ENCODE data around the gene HCN2. TPM values are rescaled to one million over a fixed set of nuclear protein-coding genes. Genes with fewer than 3 reads are reported as not detected.
A peak's percentile ranks its signal among the peaks of the same experiment; 100 is the strongest.

The HCN2 gene
- total RNA-seq, 2 experiments from 2014 or later: 0.67 to 0.75 TPM

- no peak overlapping the region for H3K4me3 Mint-ChIP-seq
- DNase-seq (no peak), ATAC-seq (no peak)
- H3K36me3 Mint-ChIP-seq: peaks cover 12% of the 10 kb centered on the region
- H3K4me1 Mint-ChIP-seq: peaks cover 14% of the 10 kb centered on the region
- H3K27ac Mint-ChIP-seq: no peak overlapping the region
- H3K27me3 Mint-ChIP-seq: no peaks in the 10 kb centered on the region
- CTCF ChIA-PET: no interaction called here
- no peaks in the 10 kb centered on the region for H3K9me3 Mint-ChIP-seq (ENCODE audit: low read depth)
Observed at GRCh38 chr19:652467-653389, 63.0 kb downstream of the HCN2 start.

GRCh38 chr19:653425-653824 is 63.7 kb downstream of the HCN2 start:
- peaks cover 12% of the 10 kb centered on the region for H3K36me3 Mint-ChIP-seq
- no peaks in the 10 kb centered on the region for H3K9me3 Mint-ChIP-seq (ENCODE audit: low read depth)
- ATAC-seq (no peak), DNase-seq (no peak)
- no peak overlapping the region for H3K27ac Mint-ChIP-seq
- CTCF ChIA-PET: no interaction called here
- H3K4me3 Mint-ChIP-seq: no peak overlapping the region
- H3K27me3 Mint-ChIP-seq: no peaks in the 10 kb centered on the region
- peaks cover 15% of the 10 kb centered on the region for H3K4me1 Mint-ChIP-seq

GRCh38 chr19:655691-656090 is 66.0 kb downstream of the HCN2 start:
- H3K27ac Mint-ChIP-seq: no peak overlapping the region
- ATAC-seq (no peak), DNase-seq (no peak)
- no peak overlapping the region for H3K4me3 Mint-ChIP-seq
- peaks cover 35% of the 10 kb centered on the region for H3K4me1 Mint-ChIP-seq
- H3K9me3 Mint-ChIP-seq (ENCODE audit: low read depth): no peaks in the 10 kb centered on the region
- CTCF ChIA-PET: interaction anchor here (0.7 to 2.2 kb wide), 3 partner anchors 31 to 78 kb away, joined by 3 to 6 read pairs (median 3); no protein-coding TSS in a partner anchor
- H3K36me3 Mint-ChIP-seq: peaks cover 15% of the 10 kb centered on the region
- H3K27me3 Mint-ChIP-seq: no peaks in the 10 kb centered on the region

- H3K9me3 Mint-ChIP-seq (ENCODE audit: low read depth): no peaks in the 10 kb centered on the region
- no peak for DNase-seq
- CTCF ChIA-PET: interaction anchor here (1.1 to 2.2 kb wide), 2 partner anchors 47 to 77 kb away, joined by 3 to 6 read pairs; no protein-coding TSS in a partner anchor
- no peak for ATAC-seq
- no peak overlapping the region for H3K4me3 Mint-ChIP-seq
- H3K4me1 Mint-ChIP-seq: peaks cover 38% of the 10 kb centered on the region
- H3K27ac Mint-ChIP-seq: no peak overlapping the region
- H3K36me3 Mint-ChIP-seq: peaks cover 15% of the 10 kb centered on the region
- no peaks in the 10 kb centered on the region for H3K27me3 Mint-ChIP-seq
Observed at GRCh38 chr19:656751-657559, 67.3 kb downstream of the HCN2 start.

DNA sequence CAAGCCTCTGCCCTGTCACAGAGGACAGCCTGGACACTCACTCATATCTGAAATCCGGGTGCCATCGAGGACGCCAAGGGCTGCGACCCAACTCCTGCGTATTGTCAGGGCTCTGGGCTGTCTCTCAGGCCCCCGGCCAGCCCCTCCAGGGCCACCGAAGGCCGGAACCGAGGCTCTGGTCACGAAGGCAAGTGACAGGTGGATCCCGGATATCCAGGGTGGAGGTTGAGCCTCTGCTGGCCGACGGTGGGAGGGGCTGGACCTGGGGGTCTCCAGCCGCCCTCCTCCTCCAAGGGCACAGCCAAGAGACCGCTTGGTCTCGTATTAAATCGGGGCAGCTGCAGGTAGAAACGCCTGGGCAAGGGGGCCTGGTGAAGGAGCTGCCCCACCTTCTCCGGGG is 67.9 kb downstream of the HCN2 start:
- H3K36me3 Mint-ChIP-seq: peaks cover 15% of the 10 kb centered on the region
- no peak for ATAC-seq

DNA sequence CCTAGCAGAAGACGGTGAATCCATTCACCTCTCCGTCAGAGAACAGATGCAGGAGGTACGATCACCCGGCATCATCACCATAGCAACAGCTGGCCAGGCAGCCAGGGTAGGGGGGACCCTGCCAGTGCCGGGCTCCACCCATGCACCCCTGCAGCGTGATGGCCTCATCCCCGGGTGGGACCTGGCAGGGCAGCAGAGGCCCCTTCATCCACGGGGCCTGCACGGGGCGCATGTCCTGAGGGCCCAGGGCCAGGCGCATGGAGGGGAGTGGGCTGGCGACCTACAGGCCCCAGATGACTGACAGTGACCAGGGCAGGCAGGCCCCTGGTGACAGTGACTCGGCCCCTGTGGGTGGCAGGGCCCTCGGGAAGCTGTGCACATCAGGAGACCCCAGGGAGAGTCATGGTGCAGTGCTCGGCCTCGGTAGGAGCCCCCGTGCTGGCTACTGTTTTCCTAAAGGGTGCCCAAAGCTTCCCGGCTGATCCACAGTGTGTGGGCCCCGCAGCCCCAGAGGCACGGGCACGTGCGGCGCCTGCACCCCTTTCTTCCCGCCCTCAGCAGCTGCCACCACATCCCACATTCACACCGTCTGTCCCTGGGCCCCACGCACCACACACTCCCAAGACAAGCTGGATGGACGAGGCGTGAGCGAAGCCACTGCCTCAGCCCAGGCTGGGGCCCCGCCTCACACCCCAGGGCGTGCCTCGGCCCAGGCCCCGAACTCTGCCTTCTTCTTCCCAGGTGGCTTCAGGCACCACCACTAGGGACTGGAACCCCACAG is 68.6 kb downstream of the HCN2 start:
- H3K27ac Mint-ChIP-seq: no peak overlapping the region
- CTCF ChIA-PET: no interaction called here
- no peaks in the 10 kb centered on the region for H3K27me3 Mint-ChIP-seq
- H3K4me3 Mint-ChIP-seq: no peak overlapping the region
- H3K9me3 Mint-ChIP-seq (ENCODE audit: low read depth): no peaks in the 10 kb centered on the region
- DNase-seq (no peak), ATAC-seq (no peak)
- peaks cover 13% of the 10 kb centered on the region for H3K36me3 Mint-ChIP-seq
- H3K4me1 Mint-ChIP-seq: peaks cover 38% of the 10 kb centered on the region

More for the DNA sequence above, 67.9 kb downstream of the HCN2 start:
- no peak for DNase-seq
- peaks cover 38% of the 10 kb centered on the region for H3K4me1 Mint-ChIP-seq
- CTCF ChIA-PET: no interaction called here
- no peak overlapping the region for H3K27ac Mint-ChIP-seq
- no peaks in the 10 kb centered on the region for H3K9me3 Mint-ChIP-seq (ENCODE audit: low read depth)
- H3K4me3 Mint-ChIP-seq: no peak overlapping the region
- H3K27me3 Mint-ChIP-seq: no peaks in the 10 kb centered on the region

- H3K4me3 Mint-ChIP-seq: peak overlapping the region; percentile 94
- peak overlapping the region; percentile 64 for H3K27ac Mint-ChIP-seq
- H3K4me1 Mint-ChIP-seq: peaks cover 46% of the 10 kb centered on the region
- CTCF ChIA-PET: no interaction called here
- H3K9me3 Mint-ChIP-seq (ENCODE audit: low read depth): no peaks in the 10 kb centered on the region
- H3K27me3 Mint-ChIP-seq: no peaks in the 10 kb centered on the region
- no peak for ATAC-seq
- no peak for DNase-seq
- H3K36me3 Mint-ChIP-seq: peaks cover 9% of the 10 kb centered on the region
Observed at GRCh38 chr19:658916-659839, 69.5 kb downstream of the HCN2 start.

DNA sequence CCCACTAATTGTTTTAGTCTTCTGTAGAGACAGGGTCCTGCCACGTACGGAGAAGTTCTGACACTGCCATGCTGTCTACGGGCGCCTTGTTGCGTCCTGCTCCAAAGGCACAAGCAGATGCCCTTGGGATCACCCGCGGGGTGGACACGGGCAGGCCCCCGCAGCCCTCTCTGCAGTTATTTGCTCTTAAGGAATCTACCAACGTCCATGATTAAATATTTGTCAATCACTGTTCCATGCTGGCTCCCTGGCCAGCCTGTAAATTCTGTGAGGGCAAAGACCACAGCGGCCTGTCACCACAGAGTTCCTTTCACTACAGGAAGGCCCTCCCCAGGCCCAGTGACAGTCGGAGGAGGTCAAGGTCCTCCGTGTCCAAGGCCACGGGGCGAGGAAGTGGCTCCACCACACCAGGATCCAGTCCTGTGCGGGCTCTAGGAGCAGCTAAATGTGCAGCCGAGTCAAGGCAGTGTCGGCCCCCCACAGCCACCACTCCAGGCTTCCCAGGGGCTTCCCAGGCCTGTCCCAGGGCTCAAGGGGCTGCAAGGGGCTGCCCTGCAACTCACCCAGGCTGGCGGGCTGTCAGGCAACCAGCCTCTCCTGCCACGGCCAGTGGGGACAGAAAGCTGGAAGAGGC is 71.2 kb downstream of the HCN2 start:
- DNase-seq: no peak
- Mint-ChIP-seq H3K4me1 (peaks cover 48% of the 10 kb centered on the region), H3K27ac (peak overlapping the region; percentile 95), H3K4me3 (peak overlapping the region; percentile 94), H3K9me3 (ENCODE audit: low read depth) (no peaks in the 10 kb centered on the region), H3K36me3 (peaks cover 5% of the 10 kb centered on the region), H3K27me3 (no peaks in the 10 kb centered on the region)
- CTCF ChIA-PET: interaction anchor here (0.9 to 2.2 kb wide), 4 partner anchors 19 to 323 kb away, joined by 3 to 9 read pairs (median 4); partner anchors contain the start of gene WDR18
- no peak for ATAC-seq

DNA sequence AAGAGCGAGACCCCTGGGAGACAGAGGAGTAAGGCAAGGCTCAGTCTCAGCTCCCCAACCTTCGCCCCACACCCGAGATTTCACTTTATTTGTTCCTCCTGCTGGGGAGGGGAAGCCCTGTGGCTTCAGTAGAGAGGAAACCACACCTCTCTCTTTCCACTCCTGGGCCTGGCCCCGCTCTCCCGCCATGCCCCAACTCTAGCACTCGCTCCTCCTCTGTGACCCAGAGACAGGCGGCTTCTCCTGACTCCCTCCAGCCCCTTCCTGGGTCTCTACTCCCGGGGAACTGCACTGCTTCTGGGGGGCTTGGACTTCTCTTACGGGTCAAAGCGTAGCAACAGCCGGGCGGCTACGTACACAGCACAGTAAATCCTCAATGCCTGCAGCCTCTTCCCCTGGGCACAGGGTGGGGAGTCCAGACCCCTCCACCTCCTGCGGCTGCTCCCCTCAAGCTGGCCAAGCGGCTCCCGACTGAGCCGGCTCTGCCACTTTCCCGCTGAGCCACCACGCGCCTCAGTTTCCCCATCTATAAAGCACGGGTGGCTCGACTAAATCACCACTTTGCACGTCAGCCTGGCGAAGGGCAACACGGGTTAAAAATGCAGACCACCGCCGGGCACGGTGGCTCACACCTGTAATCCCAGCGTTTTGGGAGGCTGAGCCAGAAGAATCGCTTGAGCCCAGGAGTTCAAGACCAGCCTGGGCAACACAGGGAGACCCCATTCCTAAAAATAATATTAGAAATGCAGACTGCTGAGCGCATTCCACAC is 71.9 kb downstream of the HCN2 start:
- Mint-ChIP-seq H3K27me3 (no peaks in the 10 kb centered on the region), H3K9me3 (ENCODE audit: low read depth) (no peaks in the 10 kb centered on the region), H3K4me3 (peak overlapping the region; percentile 94), H3K27ac (peak overlapping the region; percentile 95), H3K36me3 (peaks cover 5% of the 10 kb centered on the region), H3K4me1 (peaks cover 47% of the 10 kb centered on the region)
- DNase-seq (peak; percentile 83), ATAC-seq (peak; percentile 48)
- CTCF ChIA-PET: interaction anchor here (1.6 to 2.2 kb wide), 2 partner anchors 18 to 151 kb away, joined by 5 to 9 read pairs; no protein-coding TSS in a partner anchor

GRCh38 chr19:662207-662961 is 72.7 kb downstream of the HCN2 start:
- Mint-ChIP-seq H3K27me3 (no peaks in the 10 kb centered on the region), H3K4me1 (peaks cover 42% of the 10 kb centered on the region), H3K27ac (peak overlapping the region; percentile 95), H3K36me3 (peaks cover 5% of the 10 kb centered on the region), H3K9me3 (ENCODE audit: low read depth) (no peaks in the 10 kb centered on the region), H3K4me3 (peak overlapping the region; percentile 94)
- CTCF ChIA-PET: interaction anchor here (1.4 to 3.7 kb wide), 5 partner anchors 17 to 152 kb away, joined by 3 to 40 read pairs (median 6); no protein-coding TSS in a partner anchor
- ATAC-seq: peak; percentile 43
- DNase-seq: peak; percentile 87

All from activated CD8-positive, alpha-beta memory T cell treated with anti-CD3 and anti-CD28 coated beads, Interleukin-2, amount 10 ng/mL, durations not matched to agents 7 days and 5 days (primary cell).